ENCODE measurements around the gene SCN2A. TPM values are rescaled to one million over a fixed set of nuclear protein-coding genes. Genes with fewer than 3 reads are reported as not detected.

SCN2A gene
- total and polyA plus RNA-seq, 2 donors (not counting 3 experiments of a cell fraction or from before 2014, with no cell fraction given): not detected

GRCh38 chr2:165369131-165369897 is 130.1 kb downstream of the SCN2A start:
- DNase-seq (ENCODE audit: low read depth, low spot score) (peak; percentile 47), FAIRE-seq (peak; percentile 47)
- no peaks in the 10 kb centered on the region for H3K9me3 ChIP-seq (replicated peaks; ENCODE audit: control insufficient read depth, insufficient read depth, low read length)
- no TSS peak for BruUV-seq (replicated peaks)
- no peak overlapping the region for H3K4me2 ChIP-seq (ENCODE audit: insufficient read depth, low read length)
- no peak overlapping the region for H3K4me3 ChIP-seq (replicated peaks in 1 of 3; ENCODE audit: insufficient read depth in 1 of 3, low read depth in 1 of 3, low read length in 3 of 3)
- POLR2A ChIA-PET: no interaction called here
- no peaks in the 10 kb centered on the region for H3K36me3 ChIP-seq (ENCODE audit: control insufficient read depth in 2 of 2, extremely low read depth in 1 of 2, insufficient read depth in 2 of 2, low read length in 2 of 2)
- H3K27ac ChIP-seq (ENCODE audit: insufficient read depth, low read depth, low read length): no peak overlapping the region
- intact Hi-C loops (cut with micrococcal nuclease) (no loop called here), dilution Hi-C loops (cut with MboI; ENCODE audit: extremely low pct_ligation_motif_present, low sequenced_read_pairs) (no loop called here)
- TF ChIP-seq, protein P1, sequence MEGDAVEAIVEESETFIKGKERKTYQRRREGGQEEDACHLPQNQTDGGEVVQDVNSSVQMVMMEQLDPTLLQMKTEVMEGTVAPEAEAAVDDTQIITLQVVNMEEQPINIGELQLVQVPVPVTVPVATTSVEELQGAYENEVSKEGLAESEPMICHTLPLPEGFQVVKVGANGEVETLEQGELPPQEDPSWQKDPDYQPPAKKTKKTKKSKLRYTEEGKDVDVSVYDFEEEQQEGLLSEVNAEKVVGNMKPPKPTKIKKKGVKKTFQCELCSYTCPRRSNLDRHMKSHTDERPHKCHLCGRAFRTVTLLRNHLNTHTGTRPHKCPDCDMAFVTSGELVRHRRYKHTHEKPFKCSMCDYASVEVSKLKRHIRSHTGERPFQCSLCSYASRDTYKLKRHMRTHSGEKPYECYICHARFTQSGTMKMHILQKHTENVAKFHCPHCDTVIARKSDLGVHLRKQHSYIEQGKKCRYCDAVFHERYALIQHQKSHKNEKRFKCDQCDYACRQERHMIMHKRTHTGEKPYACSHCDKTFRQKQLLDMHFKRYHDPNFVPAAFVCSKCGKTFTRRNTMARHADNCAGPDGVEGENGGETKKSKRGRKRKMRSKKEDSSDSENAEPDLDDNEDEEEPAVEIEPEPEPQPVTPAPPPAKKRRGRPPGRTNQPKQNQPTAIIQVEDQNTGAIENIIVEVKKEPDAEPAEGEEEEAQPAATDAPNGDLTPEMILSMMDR (IDR thresholded peaks at IDR 0.05; ENCODE audit: extremely low read depth in 1 of 2, insufficient read depth in 1 of 2, low read depth in 1 of 2, low read length in 2 of 2): no peak
- no peak for TF ChIP-seq JUN (IDR thresholded peaks at IDR 0.05; ENCODE audit: borderline replicate concordance, insufficient read depth, insufficient read length, low read depth)
- no peak for TF ChIP-seq EZH2 (IDR thresholded peaks at IDR 0.05; ENCODE audit: borderline replicate concordance, low read depth, low read length, severe bottlenecking)
- TF ChIP-seq MYC (IDR thresholded peaks at IDR 0.05; ENCODE audit: low read depth, low read length): no peak
- no peak for TF ChIP-seq POLR2A (IDR thresholded peaks at IDR 0.05; ENCODE audit: low read depth, low read length)
- no peak for TF ChIP-seq GATA2 (IDR thresholded peaks at IDR 0.05; ENCODE audit: insufficient read depth, insufficient read length, low read depth, low read length)
- no peak for TF ChIP-seq POLR2AphosphoS5 (IDR thresholded peaks at IDR 0.05; ENCODE audit: insufficient read depth, low read depth, low read length)
- TF ChIP-seq, protein P2, sequence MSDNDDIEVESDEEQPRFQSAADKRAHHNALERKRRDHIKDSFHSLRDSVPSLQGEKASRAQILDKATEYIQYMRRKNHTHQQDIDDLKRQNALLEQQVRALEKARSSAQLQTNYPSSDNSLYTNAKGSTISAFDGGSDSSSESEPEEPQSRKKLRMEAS (IDR thresholded peaks at IDR 0.05; ENCODE audit: insufficient read depth, insufficient read length): no peak
- no peak for TF ChIP-seq FOS (IDR thresholded peaks at IDR 0.05; ENCODE audit: borderline replicate concordance, insufficient read depth, low read length)
- no peaks in the 10 kb centered on the region for H3K27me3 ChIP-seq (ENCODE audit: control insufficient read depth in 2 of 2, insufficient read depth in 2 of 2, low read length in 2 of 2)
- H3K79me2 ChIP-seq (ENCODE audit: control insufficient read depth, insufficient read depth, low read length): no peaks in the 10 kb centered on the region
- no peaks in the 10 kb centered on the region for H3K9me1 ChIP-seq (replicated peaks; ENCODE audit: control insufficient read depth, extremely low read depth, insufficient read depth, low read length)
- H2AFZ ChIP-seq (ENCODE audit: low read depth, low read length): no peak overlapping the region
- no peak overlapping the region for H3K9ac ChIP-seq (replicated peaks; ENCODE audit: extremely low read depth, insufficient read depth, low read length)
- no peaks in the 10 kb centered on the region for H4K20me1 ChIP-seq (replicated peaks; ENCODE audit: control insufficient read depth, extremely low read depth, insufficient read depth, low read length)
- H3K4me1 ChIP-seq (ENCODE audit: control insufficient read depth, extremely low read depth, insufficient read depth, low read length): no peaks in the 10 kb centered on the region
- CTCF ChIA-PET: no interaction called here
